Hepatic stellate cell (primary cell): ENCODE results near the gene NHLH2.

Source experiments
- DNase-seq: peaks from one replicate; pipeline ENCODE4 v3.0.0; 2011; ENCODE audit warnings: low spot score

NHLH2 gene

DNA sequence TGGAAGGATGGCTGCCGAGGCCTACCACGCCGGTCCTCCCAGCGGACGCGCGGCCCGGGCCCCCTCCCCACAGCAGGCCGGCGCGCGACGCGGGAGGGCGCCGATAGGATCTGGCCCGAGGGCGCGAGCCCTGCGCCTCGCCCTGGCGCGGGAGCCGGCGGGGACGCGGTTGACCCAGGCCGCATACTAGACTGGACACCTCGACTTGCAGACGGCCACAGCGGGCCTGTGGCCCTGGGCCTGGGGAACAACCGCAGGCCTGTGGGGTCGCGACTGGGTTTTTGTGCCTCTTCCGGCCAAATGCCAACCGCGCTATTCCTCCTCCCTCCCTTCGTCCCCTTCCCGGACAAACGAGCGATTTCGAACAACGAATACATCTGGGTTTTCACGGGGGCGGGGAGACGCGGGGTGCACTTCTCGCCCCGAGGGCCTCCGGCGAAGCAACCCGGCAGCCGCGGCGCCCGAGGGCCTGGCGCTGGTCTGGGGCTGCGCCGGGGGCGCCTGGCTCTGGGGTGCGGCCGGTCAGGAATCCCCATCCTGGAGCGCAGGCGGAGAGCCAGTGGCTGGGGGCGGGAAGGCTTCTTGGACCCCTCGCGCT, 2.4 kb downstream of the NHLH2 start:
- no peak for DNase-seq

DNA sequence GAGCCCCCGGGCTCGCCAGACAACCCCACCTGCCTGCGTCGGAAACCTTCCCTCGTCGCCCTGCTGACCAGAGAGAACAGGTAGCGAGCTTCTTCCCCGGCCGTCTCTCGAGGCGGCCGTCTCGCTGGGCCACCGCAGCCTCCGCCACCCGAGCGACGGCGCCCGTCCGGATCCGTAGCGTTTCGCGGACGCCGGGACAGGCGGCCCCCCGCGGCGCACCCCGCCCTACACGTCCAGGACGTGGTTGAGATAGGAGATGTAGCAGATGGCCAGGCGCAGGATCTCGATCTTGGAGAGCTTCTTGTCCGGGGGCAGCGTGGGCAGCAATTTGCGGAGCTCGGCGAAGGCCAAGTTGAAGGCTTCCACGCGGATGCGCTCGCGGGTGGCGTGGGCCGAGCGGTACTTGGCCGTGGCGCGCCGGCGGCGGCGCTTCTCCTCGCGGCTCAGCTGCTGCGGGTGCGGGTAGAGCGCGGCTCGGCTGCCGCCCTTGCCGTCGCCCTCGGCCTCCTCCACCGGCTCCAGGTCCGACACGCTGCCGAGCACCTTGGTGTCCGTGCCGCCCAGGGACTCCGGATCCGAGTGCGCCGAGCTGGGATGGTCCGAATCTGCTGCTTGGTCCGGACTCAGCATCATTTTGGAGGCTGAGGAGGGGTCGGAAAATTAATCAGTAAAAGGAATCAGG, 3.0 kb downstream of the NHLH2 start:
- DNase-seq = no peak

DNA sequence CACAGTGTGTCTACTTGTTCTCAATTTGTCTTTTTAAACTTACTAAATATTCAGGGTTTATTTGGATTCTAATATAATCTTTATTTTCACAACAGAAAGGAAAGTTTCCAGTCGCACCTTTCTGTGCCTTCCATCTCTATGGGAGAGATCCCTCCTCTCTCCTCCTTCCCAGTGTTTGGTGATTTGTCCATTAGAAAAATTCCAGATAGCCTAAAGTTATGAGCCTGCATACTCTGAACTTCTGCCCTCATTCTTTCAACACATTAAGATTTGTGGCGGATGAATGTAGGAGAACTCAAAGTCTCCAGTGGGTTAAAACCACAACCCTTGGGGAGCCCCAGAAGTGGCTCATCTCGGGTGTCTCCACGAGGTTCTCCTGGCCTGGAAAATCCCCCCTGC, 3.6 kb downstream of the NHLH2 start:
- no peak for DNase-seq

DNA sequence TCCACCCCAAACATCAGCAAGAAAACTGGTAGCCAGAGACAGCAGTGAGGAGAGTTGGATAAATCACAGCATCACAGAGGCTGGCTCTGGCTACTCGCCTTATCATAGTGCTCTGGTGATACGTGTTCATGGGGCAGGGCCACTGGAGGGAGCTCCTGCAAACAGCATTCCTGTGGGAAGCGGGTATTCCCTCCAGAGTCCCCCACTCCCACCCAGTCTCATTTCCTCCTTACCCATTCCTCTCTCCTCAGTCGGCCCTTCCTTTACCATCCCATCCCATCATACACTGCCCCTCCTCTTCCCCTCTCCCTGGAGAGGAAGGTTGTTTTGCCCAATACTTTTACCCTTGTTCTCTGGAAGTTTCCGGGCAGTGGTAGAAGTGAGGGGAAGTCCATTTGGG, 7.1 kb downstream of the NHLH2 start:
- no peak for DNase-seq

DNA sequence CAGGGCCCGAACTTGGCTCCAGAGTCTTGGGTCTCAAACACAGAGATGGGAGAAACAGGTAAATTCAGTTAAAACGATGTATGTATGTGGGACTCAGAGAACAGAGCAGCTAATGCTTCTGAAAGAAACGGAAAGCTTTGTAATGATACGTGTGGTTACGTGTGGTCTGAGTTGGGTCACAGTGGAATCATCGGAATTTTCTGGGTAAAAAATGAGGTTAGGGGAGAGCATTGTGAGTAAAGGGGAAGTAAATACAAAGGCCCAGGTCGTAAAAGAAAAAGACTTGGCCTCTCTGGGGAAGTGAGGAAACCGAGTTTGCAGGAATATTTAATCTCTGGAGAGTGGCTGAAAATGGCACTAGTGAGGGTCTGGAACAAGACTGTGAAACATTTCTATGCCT, 8.3 kb downstream of the NHLH2 start:
- no peak for DNase-seq

DNA sequence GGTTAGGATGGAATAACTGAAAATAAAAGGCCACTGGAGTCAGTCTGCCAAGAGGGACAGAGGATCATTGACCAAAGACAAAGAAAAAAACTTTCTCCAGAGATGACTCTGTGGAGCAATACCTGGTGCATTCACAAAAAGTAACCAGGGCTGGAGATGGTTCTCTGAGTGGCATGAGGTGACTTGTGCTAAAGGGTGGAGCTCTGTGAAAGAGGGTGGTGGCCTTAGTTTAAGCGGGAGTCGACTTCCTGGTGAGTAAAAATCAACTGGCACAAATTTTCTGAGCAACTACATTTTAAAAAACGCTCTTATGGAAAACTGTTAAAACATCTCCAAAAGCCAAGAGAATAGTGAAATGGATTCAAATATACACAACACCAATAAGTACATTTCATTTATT, 10.0 kb downstream of the NHLH2 start:
- no peak for DNase-seq

DNA sequence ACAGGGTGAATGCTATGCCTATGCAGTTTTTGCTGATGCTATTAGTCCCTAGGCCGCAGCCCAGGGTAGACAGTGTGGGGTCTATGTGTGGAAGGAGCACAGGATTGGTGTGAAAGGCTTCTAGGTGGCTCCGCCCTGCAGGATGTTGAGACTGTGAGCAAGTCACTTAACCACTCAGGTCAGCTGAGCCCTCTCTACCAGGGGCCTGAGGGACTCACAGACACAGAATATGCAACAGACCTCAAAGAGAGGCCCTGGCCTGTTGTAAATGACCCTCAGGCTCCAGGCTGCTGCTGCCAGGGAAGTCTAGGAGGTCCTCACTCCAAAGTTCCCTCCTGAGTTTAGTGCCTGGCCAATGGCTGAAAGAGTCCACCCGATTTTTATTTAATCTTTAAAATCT, 11.0 kb downstream of the NHLH2 start:
- no peak for DNase-seq

DNA sequence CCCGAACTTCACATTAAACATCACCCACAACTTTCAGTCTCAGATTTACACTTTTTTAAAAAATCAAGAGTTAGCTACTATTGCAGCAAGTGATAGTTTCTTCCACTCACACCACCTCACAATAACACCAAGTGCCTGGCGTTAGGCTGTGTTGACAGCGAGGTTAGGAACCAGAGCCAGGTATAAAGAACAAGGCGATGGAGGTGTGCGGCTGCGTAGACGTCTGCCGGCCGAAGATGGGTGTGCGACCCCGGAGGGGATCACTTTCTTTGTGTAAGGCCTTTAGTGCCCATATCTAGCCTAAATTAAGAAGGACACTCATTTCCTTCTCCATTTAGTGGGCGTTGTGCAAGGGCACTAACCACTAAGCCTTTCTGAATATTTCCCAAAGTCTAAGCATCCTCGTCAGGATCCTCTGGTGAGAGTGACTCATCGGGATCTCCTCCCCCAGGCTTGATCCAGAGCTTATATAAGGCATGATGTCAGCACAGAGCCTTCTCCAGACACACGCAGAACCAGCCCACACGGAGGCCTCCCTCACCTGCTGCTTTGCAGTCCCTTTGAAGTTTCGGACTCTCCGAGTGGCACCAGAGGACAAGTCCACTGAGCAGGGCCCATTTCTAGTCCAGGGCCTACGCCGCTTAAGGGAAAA, 11.8 kb downstream of the NHLH2 start:
- DNase-seq = peak; percentile 75

DNA sequence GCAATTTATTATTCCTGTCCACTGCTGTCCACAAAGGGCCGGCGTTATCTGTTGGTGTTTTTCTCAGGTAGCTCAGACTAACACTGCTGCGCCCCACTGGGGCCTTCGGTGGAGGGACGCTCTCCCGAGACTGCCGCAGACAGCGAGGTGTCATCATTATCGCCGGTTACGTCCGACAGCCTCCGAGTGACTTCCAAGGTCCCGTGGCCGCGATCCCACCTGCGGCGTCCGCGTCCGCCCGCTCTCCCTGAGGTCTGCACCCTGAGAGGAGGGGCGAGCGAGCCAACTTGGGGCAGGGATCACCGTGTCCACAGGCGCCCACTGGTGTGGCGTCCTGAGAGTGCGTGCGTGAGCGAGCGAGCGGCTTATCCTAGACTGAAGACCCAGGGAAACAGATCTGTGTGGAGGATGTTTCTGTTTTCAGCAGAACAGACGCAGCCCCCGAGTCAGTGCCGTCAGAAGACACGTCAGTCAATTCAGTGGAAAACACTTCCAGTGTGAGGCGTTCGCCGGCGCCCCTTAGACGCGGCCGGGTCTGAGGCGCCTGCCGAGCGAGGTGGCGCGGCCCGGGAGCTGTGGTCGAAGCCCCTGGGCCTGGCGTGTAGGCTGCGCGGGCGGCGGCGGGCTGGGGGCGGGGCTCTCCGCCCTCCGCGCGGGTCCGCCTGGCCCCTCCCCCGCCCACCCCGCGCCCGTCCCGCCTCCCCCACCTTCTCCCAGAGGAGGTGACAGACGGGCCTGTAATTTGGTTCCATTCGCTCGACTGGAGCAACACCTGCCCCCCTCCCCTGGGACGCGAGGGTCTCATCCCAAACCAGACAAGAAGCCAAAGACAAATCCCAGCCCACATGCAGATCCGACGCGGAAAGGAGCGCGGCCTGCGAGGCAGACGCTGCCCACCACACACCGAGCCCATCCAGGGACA, 12.6 kb downstream of the NHLH2 start:
- DNase-seq = no peak

DNA sequence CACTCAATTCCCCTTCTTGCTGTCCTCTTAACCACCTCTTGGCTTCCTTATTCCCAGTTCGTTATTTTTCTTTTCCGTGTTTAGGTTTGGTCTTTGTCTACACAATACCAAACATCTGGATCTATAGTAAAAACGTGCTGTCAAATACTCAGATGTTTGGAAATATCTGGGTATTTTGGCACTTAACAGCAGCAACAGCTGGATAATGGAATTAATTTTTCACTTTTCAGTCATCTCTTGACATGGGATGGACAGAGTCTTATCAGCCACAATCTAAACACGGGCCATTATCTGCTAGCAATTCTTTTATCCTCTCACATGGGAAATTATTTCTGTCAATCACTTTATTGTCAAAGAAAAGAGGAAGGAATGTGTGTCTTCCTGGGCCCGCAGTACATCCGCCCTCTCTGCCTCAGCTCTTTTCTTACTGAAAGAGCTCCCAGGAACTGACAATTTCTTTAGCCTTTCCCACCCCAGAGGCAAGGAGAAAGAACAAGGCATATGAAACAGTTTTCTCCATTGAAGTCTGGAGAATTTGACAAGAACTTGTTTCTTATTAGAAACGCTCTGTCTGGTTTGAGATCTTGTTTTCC, 13.4 kb downstream of the NHLH2 start:
- no peak for DNase-seq

DNA sequence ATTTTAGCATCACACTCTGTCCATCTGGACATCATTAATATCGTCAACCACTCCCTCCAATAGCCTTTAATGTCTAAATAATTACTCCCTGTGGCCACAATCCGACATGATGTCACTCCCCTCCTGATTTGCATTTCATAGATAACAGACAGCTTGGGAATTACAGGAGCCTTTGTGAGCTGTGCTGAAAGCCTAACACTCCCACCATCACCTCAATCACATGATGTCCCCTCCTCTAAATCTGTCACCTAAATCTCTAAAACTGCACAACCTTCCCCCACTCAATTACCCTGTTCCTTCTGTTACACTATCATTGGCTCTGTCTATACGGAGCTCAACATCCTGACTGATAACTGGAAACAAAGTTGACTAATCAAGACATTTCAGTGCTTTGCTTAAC, 14.3 kb downstream of the NHLH2 start:
- no peak for DNase-seq

DNA sequence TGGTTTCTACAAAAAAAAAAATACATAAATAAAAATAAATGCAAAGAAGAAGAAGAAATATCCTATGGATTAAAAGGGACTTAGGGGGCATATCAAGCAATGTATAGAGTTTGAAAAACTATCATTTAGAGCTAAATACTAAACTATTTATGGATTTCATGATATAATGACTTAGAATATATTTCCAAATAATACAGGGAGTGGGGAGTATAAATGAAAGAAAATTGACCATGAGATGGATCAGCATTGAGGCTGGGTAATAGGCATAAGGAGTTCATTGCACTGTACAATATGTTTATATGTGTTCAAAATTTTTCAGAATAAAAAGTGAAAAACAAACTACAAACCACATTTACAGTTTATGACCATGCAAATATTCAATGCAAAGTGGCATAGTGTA, 18.8 kb downstream of the NHLH2 start:
- DNase-seq = no peak

DNA sequence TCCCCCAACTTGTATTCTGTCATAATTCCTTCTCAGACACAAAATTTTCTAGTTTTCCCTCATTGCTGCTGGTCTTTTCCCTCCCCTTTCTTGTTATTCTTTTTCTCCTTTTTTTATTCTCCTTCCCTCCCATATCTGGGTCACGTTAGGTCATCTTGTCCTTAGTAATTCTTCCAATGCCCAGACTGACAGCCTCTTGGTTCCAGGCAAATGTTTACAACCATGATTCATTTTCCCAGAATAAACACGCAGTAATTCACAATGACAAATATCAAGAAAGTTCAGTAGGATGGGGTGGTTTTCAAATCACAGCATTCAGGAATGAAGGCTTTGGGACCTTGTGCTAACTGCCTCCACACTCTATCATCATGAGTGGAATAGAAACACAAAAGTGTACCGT, 25.2 kb downstream of the NHLH2 start:
- no peak for DNase-seq

DNA sequence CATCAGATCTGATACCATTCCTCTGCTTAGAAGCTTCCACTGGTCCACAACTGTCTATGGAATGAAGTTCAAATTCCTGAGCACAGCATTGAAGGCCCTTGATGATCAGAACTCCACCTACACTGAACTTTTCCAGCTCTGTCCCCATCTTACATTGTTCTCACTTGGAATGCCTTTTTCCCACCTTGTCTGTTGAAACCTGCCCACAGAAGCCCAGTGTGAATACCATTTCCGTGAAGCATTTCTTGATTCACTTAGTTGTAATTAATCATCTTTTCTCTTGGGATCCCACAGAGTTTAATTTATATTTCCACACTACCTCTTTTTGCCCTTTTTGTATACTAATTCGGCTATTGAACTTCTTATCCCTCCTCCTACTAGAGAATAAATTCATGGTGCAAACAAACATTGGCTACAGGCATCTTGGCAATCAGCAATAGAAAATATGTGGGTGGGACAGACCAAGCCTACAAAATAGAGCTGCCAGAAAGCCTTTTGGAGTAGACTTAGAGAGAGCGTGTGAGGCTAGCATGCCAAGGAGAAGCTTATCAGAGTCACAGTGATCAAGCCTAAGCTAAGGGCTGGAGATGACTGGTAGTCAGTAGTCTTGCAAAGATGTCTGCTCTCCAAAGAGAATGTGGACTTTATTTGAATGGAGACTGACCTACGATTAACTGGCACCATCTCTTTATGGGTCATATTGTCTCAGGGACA, 26.1 kb downstream of the NHLH2 start:
- no peak for DNase-seq

DNA sequence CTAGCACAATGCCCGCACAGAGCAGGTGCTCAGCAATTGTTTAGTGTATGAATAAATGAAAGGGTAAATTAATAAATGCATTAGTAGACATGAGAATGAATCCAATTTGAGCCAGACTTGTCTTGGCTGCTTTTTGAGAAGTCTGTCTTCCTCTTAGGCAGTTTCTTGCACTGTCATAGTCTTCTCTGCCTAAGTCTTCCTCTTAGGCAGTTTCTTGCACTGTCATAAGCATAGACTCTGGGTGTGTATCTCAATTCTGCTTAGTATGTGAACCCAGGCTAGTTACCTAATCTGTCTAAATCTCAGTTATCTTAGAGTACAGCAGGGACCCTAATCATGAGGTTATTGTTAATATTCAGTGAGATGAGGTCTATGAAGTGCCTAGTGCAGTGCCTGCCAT, 27.2 kb downstream of the NHLH2 start:
- no peak for DNase-seq

DNA sequence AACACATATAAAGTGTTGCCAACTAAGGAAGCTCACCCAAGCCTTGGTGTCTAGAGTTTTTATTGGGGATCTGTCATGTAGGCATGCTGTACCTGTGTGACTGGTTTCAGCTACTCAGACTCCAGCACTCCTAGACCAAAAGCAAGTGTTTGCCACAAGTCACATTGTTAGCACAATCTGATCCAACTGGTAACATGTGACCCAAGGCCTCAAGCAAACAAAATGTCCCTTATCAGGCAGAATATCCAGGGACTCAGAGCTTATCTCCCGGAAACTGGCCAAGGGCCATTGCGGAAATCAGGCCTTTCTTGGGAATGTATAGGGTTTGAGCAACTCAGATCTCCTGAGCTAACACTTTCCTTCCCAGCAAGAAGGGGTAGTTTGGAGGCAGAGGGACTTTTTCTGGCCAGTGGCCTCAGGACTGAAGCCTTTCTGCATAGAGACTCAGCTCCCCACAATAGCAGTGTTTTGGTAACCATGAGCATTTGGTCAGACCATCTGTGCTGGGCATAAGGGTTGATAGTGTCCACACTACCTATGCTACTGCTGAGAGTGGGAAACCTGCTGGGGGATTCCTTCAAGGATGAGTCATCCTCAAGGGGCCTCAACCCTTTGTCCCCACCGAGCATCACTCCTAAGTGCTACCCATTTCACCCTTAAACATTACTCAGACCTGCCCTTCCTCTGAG, 29.6 kb downstream of the NHLH2 start:
- no peak for DNase-seq

DNA sequence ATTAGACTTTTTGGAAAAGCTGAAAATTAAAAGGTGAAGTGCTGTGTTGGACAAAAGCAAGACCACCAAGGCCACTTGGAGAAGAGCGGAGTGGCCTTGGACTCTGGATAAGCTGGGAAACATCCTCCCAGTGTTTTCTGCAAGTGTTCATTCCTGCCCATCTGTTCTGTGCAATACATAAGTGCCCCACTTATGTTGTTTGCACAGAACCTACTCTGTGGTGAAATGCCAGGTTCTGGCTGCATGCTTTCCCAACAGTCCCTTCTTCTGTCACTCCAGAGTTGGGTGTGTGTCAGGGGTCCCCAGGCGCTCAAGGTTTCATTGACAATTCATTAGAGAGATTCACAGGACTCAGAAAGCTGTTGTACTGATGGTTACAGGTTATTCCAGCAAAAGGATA, 30.3 kb downstream of the NHLH2 start:
- DNase-seq = no peak

DNA sequence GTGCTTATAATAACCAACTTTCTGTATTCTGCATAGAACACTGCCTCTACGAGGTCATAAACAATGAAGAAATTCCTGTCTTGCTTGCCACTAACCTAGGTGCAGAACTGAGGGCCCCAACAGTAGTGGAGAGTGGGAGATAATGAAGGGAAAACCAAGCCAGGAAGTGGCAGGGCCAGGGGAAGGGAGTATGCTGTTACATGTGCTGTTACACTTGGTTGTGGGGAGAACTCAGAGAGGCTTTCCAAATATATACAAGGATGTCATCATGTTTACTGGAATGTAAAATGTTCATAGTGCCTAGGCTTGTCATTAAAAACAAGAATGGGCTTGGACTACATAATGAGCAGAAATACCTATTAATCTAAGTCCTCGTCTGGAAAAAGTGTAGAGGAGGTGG, 31.1 kb downstream of the NHLH2 start:
- DNase-seq = no peak

DNA sequence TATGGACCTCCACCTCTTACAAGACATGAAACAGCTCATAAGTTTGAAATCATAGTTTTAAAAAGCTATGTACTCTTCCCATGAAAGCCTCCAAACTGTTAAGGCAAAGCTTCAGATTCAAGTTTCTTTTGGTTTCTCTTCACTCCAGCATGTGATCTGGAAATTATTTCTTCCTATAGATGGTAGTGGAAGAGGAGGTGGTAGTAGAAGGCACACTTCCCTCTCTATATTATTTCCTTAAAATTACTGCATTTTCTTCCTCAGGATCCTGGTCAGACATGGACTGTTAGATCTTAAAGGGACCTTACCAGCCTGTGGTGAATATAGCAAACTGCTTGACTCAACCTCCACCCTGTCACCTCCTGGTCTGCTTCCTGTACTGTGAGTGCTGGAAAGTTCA, 31.9 kb downstream of the NHLH2 start:
- DNase-seq = no peak

DNA sequence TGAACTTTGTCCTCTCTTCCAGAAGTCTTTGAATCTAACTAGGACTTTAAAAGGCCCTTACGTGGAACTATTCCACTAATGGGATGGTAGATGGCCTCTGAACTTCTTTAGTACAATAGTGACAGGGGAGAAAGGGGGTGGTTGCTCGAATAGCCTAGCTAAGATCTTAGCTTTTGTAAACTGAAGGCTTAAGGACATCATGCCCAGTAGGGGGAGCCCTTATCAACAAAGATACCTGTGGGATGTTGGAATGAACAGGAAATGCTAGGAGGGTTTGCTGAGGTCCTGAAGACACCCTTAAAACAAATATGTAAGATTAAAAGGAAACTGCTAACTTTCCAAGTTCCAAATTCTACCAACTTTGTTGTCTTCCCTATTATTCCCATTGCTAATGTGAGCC, 33.2 kb downstream of the NHLH2 start:
- DNase-seq = peak; percentile 27

DNA sequence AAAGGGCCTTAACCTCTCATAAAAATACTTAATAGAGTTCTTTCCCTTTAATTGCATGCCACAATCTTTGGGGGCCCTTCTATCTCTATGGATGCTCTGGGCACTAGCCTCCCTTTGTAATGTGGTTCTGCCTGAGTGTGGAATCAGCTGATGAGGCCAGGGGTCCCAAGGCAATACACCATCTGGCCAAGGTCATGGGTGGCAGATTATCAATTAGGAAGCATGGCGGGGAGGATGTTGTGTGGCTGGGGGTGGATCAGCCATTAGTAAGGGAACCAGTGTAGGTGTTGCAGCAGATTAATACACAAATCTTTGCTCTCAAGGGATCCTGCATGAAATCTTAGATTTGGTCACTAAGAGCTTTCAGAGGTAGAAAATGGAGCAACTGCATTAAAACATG, 35.3 kb downstream of the NHLH2 start:
- DNase-seq = no peak
